ENCODE results near the gene SRP72.
"Not testable (repeated sequence)": the region's sequence is repeated elsewhere in the genome, so short reads cannot be mapped to it uniquely, and the experiment has no call there.

Gene SRP72

GRCh38 chr4:56464581-56464980 is 2.8 kb upstream of the SRP72 start:
- H3K4me2 ChIP-seq (ENCODE audit: low read depth, low read length), result no peak overlapping the region
- H3K27ac ChIP-seq (ENCODE audit: low read length), result no peak overlapping the region
- H3F3A ChIP-seq (ENCODE audit: insufficient read depth, low read length), result peaks cover 12% of the 10 kb centered on the region
- TF ChIP-seq CTCF (IDR thresholded peaks at IDR 0.05; ENCODE audit: low read length) (no peak), EZH2 (optimal IDR thresholded peaks at IDR 0.05; ENCODE audit: low read depth, low read length) (no peak), EZH2phosphoT487 (IDR thresholded peaks at IDR 0.05; ENCODE audit: low read length) (no peak)
- no peaks in the 10 kb centered on the region for H4K20me1 ChIP-seq (ENCODE audit: insufficient read depth, low read length)
- H3K79me2 ChIP-seq (ENCODE audit: low read length), result peaks cover 84% of the 10 kb centered on the region
- H3K27me3 ChIP-seq (replicated peaks; ENCODE audit: insufficient read depth, low read length), result no peaks in the 10 kb centered on the region
- peaks cover 16% of the 10 kb centered on the region for H3K4me1 ChIP-seq (ENCODE audit: low read length)
- no peak overlapping the region for H3K4me3 ChIP-seq (ENCODE audit: low read length)
- no peak overlapping the region for H2AFZ ChIP-seq (ENCODE audit: low read length)
- no peaks in the 10 kb centered on the region for H3K9me3 ChIP-seq (replicated peaks; ENCODE audit: insufficient read depth, low read length)
- peaks cover 13% of the 10 kb centered on the region; the same call in 1 of the 2 replicates for H3K36me3 ChIP-seq (replicated peaks; ENCODE audit: insufficient read depth, low read length)
- no peak overlapping the region for H3K9ac ChIP-seq (ENCODE audit: low read length)
- H3K9me2 ChIP-seq (replicated peaks; ENCODE audit: insufficient read depth, low read length), result no peaks in the 10 kb centered on the region
- no peak for DNase-seq

- Histone ChIP-seq H3K4me2 (ENCODE audit: low read depth, low read length) (peak overlapping the region; percentile 70; the same call in 1 of the 2 replicates), H3K4me1 (ENCODE audit: low read length) (peaks cover 17% of the 10 kb centered on the region), H3K4me3 (ENCODE audit: low read length) (peak overlapping the region; percentile 94), H3K9me2 (replicated peaks; ENCODE audit: insufficient read depth, low read length) (no peaks in the 10 kb centered on the region), H3K27ac (ENCODE audit: low read length) (no peak overlapping the region), H3K79me2 (ENCODE audit: low read length) (peaks cover 87% of the 10 kb centered on the region), H3F3A (ENCODE audit: insufficient read depth, low read length) (peaks cover 12% of the 10 kb centered on the region), H3K9me3 (replicated peaks; ENCODE audit: insufficient read depth, low read length) (no peaks in the 10 kb centered on the region), H3K36me3 (replicated peaks; ENCODE audit: insufficient read depth, low read length) (peaks cover 5% of the 10 kb centered on the region; the same call in 1 of the 2 replicates), H3K27me3 (replicated peaks; ENCODE audit: insufficient read depth, low read length) (no peaks in the 10 kb centered on the region), H2AFZ (ENCODE audit: low read length) (no peak overlapping the region), H3K9ac (ENCODE audit: low read length) (no peak overlapping the region), H4K20me1 (ENCODE audit: insufficient read depth, low read length) (no peaks in the 10 kb centered on the region)
- TF ChIP-seq EZH2 (optimal IDR thresholded peaks at IDR 0.05; ENCODE audit: low read depth, low read length) (no peak), CTCF (IDR thresholded peaks at IDR 0.05; ENCODE audit: low read length) (no peak), EZH2phosphoT487 (IDR thresholded peaks at IDR 0.05; ENCODE audit: low read length) (no peak)
- DNase-seq, result peak; percentile 6
Measured at GRCh38 chr4:56465599-56466295, 1.7 kb upstream of the SRP72 start.

- peak overlapping the region; percentile 90; the same call in 1 of the 2 replicates for H3K9ac ChIP-seq (ENCODE audit: low read length)
- not testable (repeated sequence) for H3K9me3 ChIP-seq (replicated peaks; ENCODE audit: insufficient read depth, low read length); H3K27me3 ChIP-seq (replicated peaks; ENCODE audit: insufficient read depth, low read length); H3K36me3 ChIP-seq (replicated peaks; ENCODE audit: insufficient read depth, low read length); H3K9me2 ChIP-seq (replicated peaks; ENCODE audit: insufficient read depth, low read length); H4K20me1 ChIP-seq (ENCODE audit: insufficient read depth, low read length)
- H3K79me2 ChIP-seq (ENCODE audit: low read length), result peaks cover 89% of the 10 kb centered on the region
- peak overlapping the region; percentile 94 for H3K4me3 ChIP-seq (ENCODE audit: low read length)
- H2AFZ ChIP-seq (ENCODE audit: low read length), result 0 out of 2 replicates have a peak overlapping the region, but pooled peaks have one; percentile 91
- H3F3A ChIP-seq (ENCODE audit: insufficient read depth, low read length), result peaks cover 12% of the 10 kb centered on the region
- H3K27ac ChIP-seq (ENCODE audit: low read length), result peak overlapping the region; percentile 73; the same call in 1 of the 2 replicates
- peak; percentile 50 for DNase-seq
- H3K4me1 ChIP-seq (ENCODE audit: low read length), result peaks cover 17% of the 10 kb centered on the region
- peak overlapping the region; percentile 70 for H3K4me2 ChIP-seq (ENCODE audit: low read depth, low read length)
Measured at GRCh38 chr4:56466296-56466761, 1.1 kb upstream of the SRP72 start.

- peak overlapping the region; percentile 73; the same call in 1 of the 2 replicates for H3K27ac ChIP-seq (ENCODE audit: low read length)
- H3K4me2 ChIP-seq (ENCODE audit: low read depth, low read length), result peak overlapping the region; percentile 70
- H3K79me2 ChIP-seq (ENCODE audit: low read length), result peaks cover 89% of the 10 kb centered on the region
- no peaks in the 10 kb centered on the region for H3K9me2 ChIP-seq (replicated peaks; ENCODE audit: insufficient read depth, low read length)
- no peaks in the 10 kb centered on the region for H3K9me3 ChIP-seq (replicated peaks; ENCODE audit: insufficient read depth, low read length)
- H3F3A ChIP-seq (ENCODE audit: insufficient read depth, low read length), result peaks cover 12% of the 10 kb centered on the region
- peaks cover 4% of the 10 kb centered on the region; the same call in 1 of the 2 replicates for H3K36me3 ChIP-seq (replicated peaks; ENCODE audit: insufficient read depth, low read length)
- DNase-seq, result no peak
- H3K4me3 ChIP-seq (ENCODE audit: low read length), result peak overlapping the region; percentile 94
- H3K9ac ChIP-seq (ENCODE audit: low read length), result peak overlapping the region; percentile 90
- TF ChIP-seq CTCF (IDR thresholded peaks at IDR 0.05; ENCODE audit: low read length), result no peak
- no peak for TF ChIP-seq EZH2 (optimal IDR thresholded peaks at IDR 0.05; ENCODE audit: low read depth, low read length)
- no peak for TF ChIP-seq EZH2phosphoT487 (IDR thresholded peaks at IDR 0.05; ENCODE audit: low read length)
- peak overlapping the region; percentile 91 for H2AFZ ChIP-seq (ENCODE audit: low read length)
- H4K20me1 ChIP-seq (ENCODE audit: insufficient read depth, low read length), result no peaks in the 10 kb centered on the region
- peaks cover 17% of the 10 kb centered on the region for H3K4me1 ChIP-seq (ENCODE audit: low read length)
- H3K27me3 ChIP-seq (replicated peaks; ENCODE audit: insufficient read depth, low read length), result no peaks in the 10 kb centered on the region
Measured at GRCh38 chr4:56466910-56467283, 520 bp upstream of the SRP72 start.
